HG03439 (cell line): ENCODE data around the gene MEIKIN.

Source experiments
- ATAC-seq: cut with Tn5 transposase; IDR thresholded peaks from one replicate; pipeline ENCODE4 v1.9.1; 2021; ENCODE audit warnings: mild to moderate bottlenecking, moderate library complexity; ENCODE audit not compliant: unreplicated experiment

Gene MEIKIN

GRCh38 chr5:131774652-131775367 is 170.7 kb downstream of the MEIKIN start:
- no peak for ATAC-seq

GRCh38 chr5:131773805-131774204 is 171.7 kb downstream of the MEIKIN start:
- ATAC-seq: no peak

GRCh38 chr5:131771692-131772091 is 173.8 kb downstream of the MEIKIN start:
- no peak for ATAC-seq

DNA sequence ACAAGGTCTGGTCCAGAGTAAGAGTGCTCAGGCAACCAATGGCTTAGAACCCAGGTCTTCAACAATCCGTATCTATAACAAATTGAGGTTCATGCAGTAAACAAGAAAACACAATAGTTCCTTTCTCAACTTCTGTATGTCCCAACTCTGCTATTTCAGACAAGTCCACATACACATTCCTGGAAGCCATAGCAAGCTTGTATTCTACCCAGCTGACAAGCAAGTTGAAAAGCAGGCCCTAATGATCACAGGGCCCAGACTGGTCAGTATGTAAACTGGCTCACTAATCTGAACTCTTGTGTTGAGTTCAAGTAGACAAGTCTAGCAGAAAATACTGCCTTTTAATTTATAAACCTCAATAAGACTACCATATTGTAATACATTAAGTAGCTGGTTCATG is 175.5 kb downstream of the MEIKIN start:
- ATAC-seq: no peak

DNA sequence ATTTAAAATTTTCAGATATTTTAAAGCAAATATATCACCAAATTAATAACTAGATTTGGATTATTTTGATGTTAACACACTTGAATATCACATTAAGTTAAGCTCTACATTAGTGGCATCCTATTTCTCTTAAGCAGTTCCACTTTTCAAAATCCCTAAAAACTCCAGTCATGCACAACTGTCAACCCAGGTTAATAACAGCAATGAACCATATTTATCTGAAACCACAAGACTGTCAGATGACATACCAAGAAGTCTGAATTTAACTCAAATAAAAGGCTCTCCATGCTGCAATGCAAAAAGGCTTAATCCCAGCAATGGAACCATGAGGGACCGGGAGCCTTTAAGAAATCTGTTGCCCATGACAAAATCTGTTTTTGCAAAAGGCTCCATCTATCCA is 176.1 kb downstream of the MEIKIN start:
- ATAC-seq: no peak

GRCh38 chr5:131767891-131768290 is 177.6 kb downstream of the MEIKIN start:
- ATAC-seq: no peak

- ATAC-seq: no peak
These were observed 178.8 kb downstream of the MEIKIN start for GRCh38 chr5:131766689-131767088.

DNA sequence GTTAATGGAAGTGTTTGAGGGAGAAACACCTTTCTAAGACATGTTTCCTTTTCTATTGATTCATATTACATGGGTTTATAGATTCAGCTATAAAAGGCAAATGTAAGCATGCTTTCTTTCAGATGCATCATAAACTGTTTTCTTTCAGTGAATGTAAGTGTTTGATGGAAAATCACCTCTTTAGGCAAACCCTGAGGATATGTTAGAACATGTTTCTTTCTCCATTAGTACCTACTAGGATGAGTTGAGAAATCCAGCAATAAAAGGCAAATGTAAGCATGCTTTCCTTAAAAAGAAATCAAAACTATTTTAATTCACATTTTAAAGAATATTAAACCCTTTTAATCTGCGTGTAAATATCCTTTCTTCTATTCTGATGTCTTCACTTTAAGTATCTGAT is 180.2 kb downstream of the MEIKIN start:
- no peak for ATAC-seq

DNA sequence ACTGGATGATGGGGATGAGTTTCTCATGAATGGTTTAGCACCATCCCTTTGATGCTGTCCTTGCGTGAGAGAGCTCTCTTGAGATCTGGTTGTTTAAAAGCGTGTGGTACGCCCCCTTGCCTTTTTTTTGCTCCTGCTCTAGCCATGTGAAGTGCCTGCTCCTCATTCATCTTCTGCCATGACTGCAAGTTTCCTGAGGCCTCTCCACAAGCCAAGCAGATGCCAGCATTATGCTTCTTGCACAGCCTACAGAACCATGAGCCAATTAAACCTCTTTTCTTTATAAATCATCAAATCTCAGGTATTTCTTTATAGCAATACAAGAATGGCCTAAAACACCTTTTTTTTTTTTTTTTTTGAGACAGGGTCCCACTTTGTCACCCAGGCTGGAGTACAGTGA is 181.5 kb downstream of the MEIKIN start:
- no peak for ATAC-seq

- no peak for ATAC-seq
These were observed 184.7 kb downstream of the MEIKIN start for GRCh38 chr5:131760793-131761192.

GRCh38 chr5:131759704-131760103 is 185.8 kb downstream of the MEIKIN start:
- ATAC-seq: no peak

DNA sequence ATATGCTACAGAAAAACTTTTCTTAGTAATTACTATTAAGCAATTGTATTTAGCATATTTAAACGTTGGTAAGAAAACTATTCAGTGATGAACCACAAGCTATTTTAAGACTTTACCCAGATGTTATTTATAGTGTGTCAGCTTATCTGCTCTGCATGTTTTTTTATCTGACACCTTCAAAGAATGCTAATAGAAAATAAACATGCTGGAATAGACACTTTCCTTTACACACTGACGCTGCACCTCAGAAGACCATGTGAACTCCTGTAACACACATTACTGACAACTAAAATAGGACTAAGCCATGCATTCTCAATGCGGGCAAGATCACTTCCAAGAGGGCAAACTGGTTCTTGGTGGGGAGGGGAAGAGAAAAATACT is 187.0 kb downstream of the MEIKIN start:
- no peak for ATAC-seq

DNA sequence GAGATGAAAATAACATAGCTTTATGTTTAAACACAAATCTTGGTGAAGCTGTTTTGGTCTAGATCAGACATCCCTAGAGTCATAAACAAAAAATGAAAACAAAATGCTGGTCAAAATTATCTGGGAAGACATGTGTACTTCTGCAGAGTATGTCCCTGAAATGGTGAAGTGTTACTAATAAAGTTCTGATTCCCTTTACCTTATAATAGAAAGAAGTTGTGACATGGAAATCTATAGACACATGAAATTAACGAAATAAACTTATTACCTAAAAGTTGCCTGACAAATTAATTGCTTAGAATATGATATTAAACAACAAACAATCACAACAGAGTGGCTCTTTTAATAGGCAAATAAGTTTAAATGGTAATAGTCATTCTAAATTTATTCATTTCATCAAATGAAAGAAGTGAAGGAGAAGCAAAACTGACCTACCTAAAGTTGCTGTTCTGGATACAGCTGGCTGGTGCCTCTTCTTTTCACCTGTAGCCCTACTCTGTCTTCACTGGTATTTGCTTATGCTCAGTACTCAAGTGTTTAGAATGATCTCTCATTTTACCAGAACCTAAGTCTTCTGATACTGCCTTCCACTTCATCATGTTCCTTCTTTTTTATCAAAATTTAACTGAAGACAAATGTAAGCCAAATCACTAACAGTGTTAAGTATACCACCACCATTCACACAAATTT is 187.5 kb downstream of the MEIKIN start:
- ATAC-seq: no peak
